Calu3 (cell line): Measurements from ENCODE around the gene ZNF101. TPM values are rescaled to one million over a fixed set of nuclear protein-coding genes. Genes with fewer than 3 reads are reported as not detected.
"Not testable (repeated sequence)": the region's sequence is repeated elsewhere in the genome, so short reads cannot be mapped to it uniquely, and the experiment has no call there.

Experiments
- BruUV-seq: library from RNA; stranded (reverse); fragments of 400-500 nt; replicated peaks from 2 replicates; lab custom pipeline; 2021; lab: Mats Ljungman, UMichigan
- CTCF ChIA-PET: fragments of 300-600 bp; sonication (Branson Sonifier 250); formaldehyde crosslinking; loops from one replicate; lab custom pipeline; 2022; ENCODE audit warnings: antibody characterized with exemption; lab: Charles Lee
- DNase-seq: peaks from one replicate; pipeline ENCODE4 v3.0.0; 2022
- H3K27ac Mint-ChIP-seq: one replicate; pipeline ENCODE4 v1.8.0; 2022; ENCODE audit warnings: mixed read lengths; ENCODE audit not compliant: unreplicated experiment
- H3K27me3 Mint-ChIP-seq: one replicate; pipeline ENCODE4 v1.8.0; 2022; ENCODE audit warnings: mixed read lengths; ENCODE audit not compliant: unreplicated experiment
- H3K36me3 Mint-ChIP-seq: one replicate; pipeline ENCODE4 v1.8.0; 2022; ENCODE audit warnings: mild to moderate bottlenecking, moderate library complexity, mixed read lengths; ENCODE audit not compliant: insufficient read depth, unreplicated experiment
- H3K4me1 Mint-ChIP-seq: one replicate; pipeline ENCODE4 v1.8.0; 2022; ENCODE audit warnings: mild to moderate bottlenecking, low read depth, mixed read lengths; ENCODE audit not compliant: unreplicated experiment
- H3K4me3 Mint-ChIP-seq: one replicate; pipeline ENCODE4 v1.8.0; 2022; ENCODE audit warnings: mild to moderate bottlenecking, low read depth, moderate library complexity, mixed read lengths; ENCODE audit not compliant: unreplicated experiment
- H3K9me3 Mint-ChIP-seq: one replicate; pipeline ENCODE4 v1.8.0; 2022; ENCODE audit warnings: low read depth, mixed read lengths; ENCODE audit not compliant: unreplicated experiment
- CTCF ChIP-seq: fragments of 200-600 bp; IDR thresholded peaks from one replicate; pipeline ENCODE4 v1.8.0; 2022; ENCODE audit warnings: antibody characterized with exemption; ENCODE audit not compliant: unreplicated experiment
- intact Hi-C: fragments of 100-400 bp; cut with micrococcal nuclease; formaldehyde crosslinking; loops from one replicate; pipeline ENCODE4 v1.10.0; 2022; ENCODE audit not compliant: unreplicated experiment
- total RNA-seq: library from RNA; stranded (reverse); gene quantifications from 2 replicates; pipeline ENCODE4 v1.2.3, GENCODE V29; 2022

Gene ZNF101
- total RNA-seq, 1 experiment from 2014 or later, result 8.3 TPM

- no peak overlapping the region for H3K27ac Mint-ChIP-seq
- H3K4me1 Mint-ChIP-seq, result no peaks in the 10 kb centered on the region
- CTCF ChIA-PET, result no interaction called here
- intact Hi-C loops, result no loop called here
- no peaks in the 10 kb centered on the region for H3K27me3 Mint-ChIP-seq
- H3K9me3 Mint-ChIP-seq, result peaks cover 7% of the 10 kb centered on the region
- BruUV-seq, result no TSS peak
- TF ChIP-seq CTCF, result no peak
- no peak for DNase-seq
- no peak overlapping the region for H3K4me3 Mint-ChIP-seq
- peaks cover 39% of the 10 kb centered on the region for H3K36me3 Mint-ChIP-seq
These were observed 4.2 kb downstream of the ZNF101 start for GRCh38 chr19:19672816-19673215.

GRCh38 chr19:19674315-19674714 is 5.7 kb downstream of the ZNF101 start:
- Mint-ChIP-seq H3K4me3 (no peak overlapping the region), H3K4me1 (no peaks in the 10 kb centered on the region), H3K27me3 (no peaks in the 10 kb centered on the region), H3K27ac (no peak overlapping the region), H3K9me3 (peaks cover 10% of the 10 kb centered on the region), H3K36me3 (peaks cover 35% of the 10 kb centered on the region)
- CTCF ChIA-PET, result no interaction called here
- no peak for DNase-seq
- intact Hi-C loops, result no loop called here
- no peak for TF ChIP-seq CTCF
- no TSS peak for BruUV-seq

GRCh38 chr19:19677579-19677978 is 8.9 kb downstream of the ZNF101 start:
- no peak overlapping the region for H3K27ac Mint-ChIP-seq
- no peak for DNase-seq
- H3K4me3 Mint-ChIP-seq, result no peak overlapping the region
- no peak for TF ChIP-seq CTCF
- no peaks in the 10 kb centered on the region for H3K4me1 Mint-ChIP-seq
- CTCF ChIA-PET, result no interaction called here
- H3K27me3 Mint-ChIP-seq, result no peaks in the 10 kb centered on the region
- peaks cover 39% of the 10 kb centered on the region for H3K36me3 Mint-ChIP-seq
- intact Hi-C loops, result no loop called here
- peaks cover 10% of the 10 kb centered on the region for H3K9me3 Mint-ChIP-seq
- BruUV-seq, result no TSS peak

GRCh38 chr19:19679176-19680073 is 10.8 kb downstream of the ZNF101 start:
- no peak for DNase-seq
- intact Hi-C loops, result no loop called here
- no TSS peak for BruUV-seq
- Mint-ChIP-seq H3K4me1 (no peaks in the 10 kb centered on the region), H3K36me3 (peaks cover 32% of the 10 kb centered on the region), H3K27ac (no peak overlapping the region), H3K27me3 (no peaks in the 10 kb centered on the region), H3K9me3 (peaks cover 10% of the 10 kb centered on the region), H3K4me3 (no peak overlapping the region)
- CTCF ChIA-PET, result no interaction called here
- no peak for TF ChIP-seq CTCF

- DNase-seq, H3K27me3 Mint-ChIP-seq, intact Hi-C loops, H3K9me3 Mint-ChIP-seq, H3K4me3 Mint-ChIP-seq, CTCF ChIA-PET, BruUV-seq, H3K27ac Mint-ChIP-seq, H3K36me3 Mint-ChIP-seq, H3K4me1 Mint-ChIP-seq: not testable (repeated sequence)
These were observed 17.5 kb downstream of the ZNF101 start for GRCh38 chr19:19686119-19686518.
